Esophagus muscularis mucosa (tissue), 4 donors: Measurements from ENCODE around the gene MAGI2. TPM values are rescaled to one million over a fixed set of nuclear protein-coding genes. Genes with fewer than 3 reads are reported as not detected.

Experiments
- DNase-seq: peaks from one replicate; pipeline ENCODE4 v3.0.0-alpha.2; 2017; ENCODE audit errors: extremely low spot score
- H3K27ac ChIP-seq, 4 donors: fragments of 200-600 bp; sonication (generic); replicated peaks in 1 of 4; 1 replicate in 3 of 4; 2 replicates in 1 of 4; pipeline ENCODE4 v1.5.1; 2016 to 2019; ENCODE audit warnings: mild to moderate bottlenecking in 1 of 4
- H3K27me3 ChIP-seq, 4 donors: fragments of 200-600 bp; sonication (generic); one replicate each; pipeline versions ENCODE4 v1.5.1 to v1.6.0; 2016 to 2019
- H3K36me3 ChIP-seq, 4 donors: fragments of 200-600 bp; sonication (generic); one replicate each; pipeline ENCODE4 v1.5.1; 2016 to 2019
- H3K4me1 ChIP-seq, 4 donors: fragments of 200-600 bp; sonication (generic); one replicate each; pipeline ENCODE4 v1.5.1; 2016 to 2019
- H3K4me3 ChIP-seq, 4 donors: fragments of 200-600 bp; sonication (generic); 1 replicate in 2 of 4; 2 replicates in 2 of 4; pipeline ENCODE4 v1.5.1; 2016 to 2019; ENCODE audit warnings: mild to moderate bottlenecking in 4 of 4, moderate library complexity in 1 of 4
- H3K9me3 ChIP-seq, 4 donors: fragments of 200-600 bp; sonication (generic); 1 replicate in 3 of 4; 2 replicates in 1 of 4; pipeline ENCODE4 v1.5.1; 2016 to 2019
- CTCF ChIP-seq, 3 experiments: fragments of 200-600 bp in 2 of 3; fragments of 450-650 bp in 1 of 3; sonication (generic) in 2 of 3; IDR thresholded peaks; one replicate each; pipeline ENCODE4 v1.5.1; 2017 to 2019; ENCODE audit warnings: antibody characterized with exemption in 3 of 3, mild to moderate bottlenecking in 2 of 3, moderate library complexity in 1 of 3
- EP300 ChIP-seq: sonication (generic); formaldehyde crosslinking; IDR thresholded peaks from one replicate; pipeline ENCODE4 v1.6.1; 2017; ENCODE audit warnings: antibody characterized with exemption
- POLR2A ChIP-seq: fragments of 450-650 bp; IDR thresholded peaks from one replicate; pipeline ENCODE4 v1.6.1; 2017; ENCODE audit warnings: antibody characterized with exemption, moderate library complexity, mild to moderate bottlenecking, low read depth
- POLR2AphosphoS5 ChIP-seq, 2 donors: sonication (generic); formaldehyde crosslinking; IDR thresholded peaks; one replicate each; pipeline ENCODE4 v1.6.1; 2017; ENCODE audit warnings: antibody characterized with exemption in 2 of 2
- WGBS: methylation state at CpG from one replicate; pipeline ENCODE4 v1.1.5; 2018; 5-methylcytosine and 5-hydroxymethylcytosine counted together
- intact Hi-C: fragments of 100-400 bp; cut with DNase I; formaldehyde crosslinking; loops from one replicate; pipeline ENCODE4 v1.15.1; 2023
- total RNA-seq, 4 donors: library from RNA; depleted of rRNA; stranded (reverse); fragments of >200 nt; gene quantifications; one replicate each; pipeline versions ENCODE4 v1.1.0 to v1.2.1, GENCODE V29; 2016

MAGI2 gene
- total RNA-seq, 4 donors from 2014 or later, result 14.4 to 22.3 (median 21.2) TPM

GRCh38 chr7:78022165-78022564, 1431.3 kb downstream of the MAGI2 start:
- no peak for DNase-seq
- intact Hi-C loops, result no loop called here
- Histone ChIP-seq H3K27ac (no peak overlapping the region), H3K9me3 (no peaks in the 10 kb centered on the region), H3K4me1 (peaks cover 22 to 32% (median 31%) of the 10 kb centered on the region in 4 donors), H3K27me3 (no peaks in the 10 kb centered on the region), H3K4me3 (no peak overlapping the region), H3K36me3 (no peaks in the 10 kb centered on the region)
- WGBS, result 100% methylated on average over 1 of the region's 1 CpG
- TF ChIP-seq POLR2A, result no peak
- no peak for TF ChIP-seq CTCF (IDR thresholded peaks at IDR 0.05)
- no peak for TF ChIP-seq POLR2AphosphoS5 (IDR thresholded peaks at IDR 0.05)
- TF ChIP-seq EP300, result no peak

- H3K27ac ChIP-seq, result peak overlapping the region; percentile 95 to 99 (median 98)
- intact Hi-C loops, result no loop called here
- H3K4me3 ChIP-seq, result no peak overlapping the region
- no peaks in the 10 kb centered on the region for H3K27me3 ChIP-seq
- H3K4me1 ChIP-seq, result peaks cover 24 to 40% (median 32%) of the 10 kb centered on the region in 4 donors
- no peaks in the 10 kb centered on the region for H3K36me3 ChIP-seq
- TF ChIP-seq POLR2AphosphoS5 (IDR thresholded peaks at IDR 0.05) (no peak), POLR2A (no peak), CTCF (IDR thresholded peaks at IDR 0.05) (no peak), EP300 (no peak)
- no peaks in the 10 kb centered on the region for H3K9me3 ChIP-seq
- DNase-seq, result no peak
Observed at GRCh38 chr7:78020874-78021249, 1432.6 kb downstream of the MAGI2 start.

GRCh38 chr7:78020136-78020873, 1433.2 kb downstream of the MAGI2 start:
- Histone ChIP-seq H3K9me3 (no peaks in the 10 kb centered on the region), H3K27ac (peak overlapping the region; percentile 95 to 99 (median 98)), H3K27me3 (no peaks in the 10 kb centered on the region), H3K4me1 (peaks cover 24 to 40% (median 32%) of the 10 kb centered on the region in 4 donors), H3K36me3 (no peaks in the 10 kb centered on the region), H3K4me3 (peak overlapping the region; percentile 63 to 74 (median 68))
- intact Hi-C loops, result no loop called here
- peak; percentile 8 to 31 for TF ChIP-seq POLR2AphosphoS5 (IDR thresholded peaks at IDR 0.05)
- no peak for TF ChIP-seq EP300
- TF ChIP-seq CTCF (IDR thresholded peaks at IDR 0.05), result peak; percentile 57 to 70 (median 67)
- TF ChIP-seq POLR2A, result no peak
- DNase-seq, result no peak
- under 1% methylated on average over 14 of the region's 25 CpGs for WGBS

- WGBS, result 0% methylated on average over 16 of the region's 88 CpGs
- H3K9me3 ChIP-seq, result no peaks in the 10 kb centered on the region
- H3K27ac ChIP-seq, result peak overlapping the region; percentile 95 to 99 (median 98)
- intact Hi-C loops, result no loop called here
- H3K4me3 ChIP-seq, result peak overlapping the region; percentile 63 to 74 (median 68)
- peak; percentile 97 for DNase-seq
- no peaks in the 10 kb centered on the region for H3K36me3 ChIP-seq
- TF ChIP-seq POLR2AphosphoS5 (IDR thresholded peaks at IDR 0.05) (peak; percentile 75 to 88), POLR2A (no peak), CTCF (IDR thresholded peaks at IDR 0.05) (peak in 2 of 3 experiments; percentile 19 to 20), EP300 (no peak)
- no peaks in the 10 kb centered on the region for H3K27me3 ChIP-seq
- H3K4me1 ChIP-seq, result peaks cover 24 to 40% (median 32%) of the 10 kb centered on the region in 4 donors
Observed at GRCh38 chr7:78019447-78020135, 1433.9 kb downstream of the MAGI2 start.
